ENCODE data around the gene MARCHF3. TPM values are rescaled to one million over a fixed set of nuclear protein-coding genes. Genes with fewer than 3 reads are reported as not detected.
"Not testable (repeated sequence)": the region's sequence is repeated elsewhere in the genome, so short reads cannot be mapped to it uniquely, and the experiment has no call there.

Gene MARCHF3
- total RNA-seq, 1 donor from 2014 or later = 1.5 TPM

GRCh38 chr5:127027539-127027938, 2.8 kb downstream of the MARCHF3 start:
- H3K27me3 Mint-ChIP-seq (ENCODE audit: low read depth) = no peaks in the 10 kb centered on the region
- DNase-seq (ENCODE audit: low spot score) = no peak
- TF ChIP-seq, protein P1, sequence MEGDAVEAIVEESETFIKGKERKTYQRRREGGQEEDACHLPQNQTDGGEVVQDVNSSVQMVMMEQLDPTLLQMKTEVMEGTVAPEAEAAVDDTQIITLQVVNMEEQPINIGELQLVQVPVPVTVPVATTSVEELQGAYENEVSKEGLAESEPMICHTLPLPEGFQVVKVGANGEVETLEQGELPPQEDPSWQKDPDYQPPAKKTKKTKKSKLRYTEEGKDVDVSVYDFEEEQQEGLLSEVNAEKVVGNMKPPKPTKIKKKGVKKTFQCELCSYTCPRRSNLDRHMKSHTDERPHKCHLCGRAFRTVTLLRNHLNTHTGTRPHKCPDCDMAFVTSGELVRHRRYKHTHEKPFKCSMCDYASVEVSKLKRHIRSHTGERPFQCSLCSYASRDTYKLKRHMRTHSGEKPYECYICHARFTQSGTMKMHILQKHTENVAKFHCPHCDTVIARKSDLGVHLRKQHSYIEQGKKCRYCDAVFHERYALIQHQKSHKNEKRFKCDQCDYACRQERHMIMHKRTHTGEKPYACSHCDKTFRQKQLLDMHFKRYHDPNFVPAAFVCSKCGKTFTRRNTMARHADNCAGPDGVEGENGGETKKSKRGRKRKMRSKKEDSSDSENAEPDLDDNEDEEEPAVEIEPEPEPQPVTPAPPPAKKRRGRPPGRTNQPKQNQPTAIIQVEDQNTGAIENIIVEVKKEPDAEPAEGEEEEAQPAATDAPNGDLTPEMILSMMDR (IDR thresholded peaks at IDR 0.05) = no peak
- no peak overlapping the region for H3K4me3 Mint-ChIP-seq (ENCODE audit: unreplicated experiment)
- H3K36me3 Mint-ChIP-seq (ENCODE audit: low read depth) = no peaks in the 10 kb centered on the region
- no peak overlapping the region for H3K27ac Mint-ChIP-seq (ENCODE audit: unreplicated experiment)
- peaks cover 5% of the 10 kb centered on the region for H3K4me1 Mint-ChIP-seq (ENCODE audit: low read depth)
- no peaks in the 10 kb centered on the region for H3K9me3 Mint-ChIP-seq (ENCODE audit: low read depth)

GRCh38 chr5:127026166-127026565, 4.2 kb downstream of the MARCHF3 start:
- Mint-ChIP-seq H3K4me1 (ENCODE audit: low read depth) (peaks cover 5% of the 10 kb centered on the region), H3K36me3 (ENCODE audit: low read depth) (no peaks in the 10 kb centered on the region), H3K9me3 (ENCODE audit: low read depth) (no peaks in the 10 kb centered on the region), H3K27me3 (ENCODE audit: low read depth) (no peaks in the 10 kb centered on the region), H3K27ac (ENCODE audit: unreplicated experiment) (no peak overlapping the region), H3K4me3 (ENCODE audit: unreplicated experiment) (no peak overlapping the region)
- no peak for DNase-seq (ENCODE audit: low spot score)
- TF ChIP-seq, protein P1 (IDR thresholded peaks at IDR 0.05) = no peak

GRCh38 chr5:127025467-127025866, 4.9 kb downstream of the MARCHF3 start:
- no peak overlapping the region for H3K4me3 Mint-ChIP-seq (ENCODE audit: unreplicated experiment)
- TF ChIP-seq, protein P1 (IDR thresholded peaks at IDR 0.05) = no peak
- H3K27me3 Mint-ChIP-seq (ENCODE audit: low read depth) = no peaks in the 10 kb centered on the region
- no peak for DNase-seq (ENCODE audit: low spot score)
- H3K27ac Mint-ChIP-seq (ENCODE audit: unreplicated experiment) = no peak overlapping the region
- H3K36me3 Mint-ChIP-seq (ENCODE audit: low read depth) = no peaks in the 10 kb centered on the region
- H3K9me3 Mint-ChIP-seq (ENCODE audit: low read depth) = no peaks in the 10 kb centered on the region
- peaks cover 5% of the 10 kb centered on the region for H3K4me1 Mint-ChIP-seq (ENCODE audit: low read depth)

- TF ChIP-seq, protein P1 (IDR thresholded peaks at IDR 0.05) = no peak
Measured at GRCh38 chr5:127024821-127025220, 5.5 kb downstream of the MARCHF3 start.

GRCh38 chr5:127023552-127024191, 6.7 kb downstream of the MARCHF3 start:
- not testable (repeated sequence) for H3K4me1 Mint-ChIP-seq (ENCODE audit: low read depth); H3K27ac Mint-ChIP-seq (ENCODE audit: unreplicated experiment); H3K27me3 Mint-ChIP-seq (ENCODE audit: low read depth); DNase-seq (ENCODE audit: low spot score); H3K9me3 Mint-ChIP-seq (ENCODE audit: low read depth); H3K4me3 Mint-ChIP-seq (ENCODE audit: unreplicated experiment); H3K36me3 Mint-ChIP-seq (ENCODE audit: low read depth)

More at GRCh38 chr5:127024821-127025220, 5.5 kb downstream of the MARCHF3 start:
- H3K4me3 Mint-ChIP-seq (ENCODE audit: unreplicated experiment) = no peak overlapping the region
- no peak overlapping the region for H3K27ac Mint-ChIP-seq (ENCODE audit: unreplicated experiment)
- DNase-seq (ENCODE audit: low spot score) = no peak
- no peaks in the 10 kb centered on the region for H3K36me3 Mint-ChIP-seq (ENCODE audit: low read depth)
- no peaks in the 10 kb centered on the region for H3K27me3 Mint-ChIP-seq (ENCODE audit: low read depth)
- H3K4me1 Mint-ChIP-seq (ENCODE audit: low read depth) = peaks cover 5% of the 10 kb centered on the region
- no peaks in the 10 kb centered on the region for H3K9me3 Mint-ChIP-seq (ENCODE audit: low read depth)

GRCh38 chr5:127022846-127023245, 7.5 kb downstream of the MARCHF3 start:
- no peaks in the 10 kb centered on the region for H3K4me1 Mint-ChIP-seq (ENCODE audit: low read depth)
- TF ChIP-seq, protein P1 (IDR thresholded peaks at IDR 0.05) = no peak
- no peaks in the 10 kb centered on the region for H3K27me3 Mint-ChIP-seq (ENCODE audit: low read depth)
- no peaks in the 10 kb centered on the region for H3K36me3 Mint-ChIP-seq (ENCODE audit: low read depth)
- no peak overlapping the region for H3K27ac Mint-ChIP-seq (ENCODE audit: unreplicated experiment)
- no peaks in the 10 kb centered on the region for H3K9me3 Mint-ChIP-seq (ENCODE audit: low read depth)
- H3K4me3 Mint-ChIP-seq (ENCODE audit: unreplicated experiment) = no peak overlapping the region
- no peak for DNase-seq (ENCODE audit: low spot score)

Measured in chondrocyte (in vitro differentiated cells).